HepG2 (cell line): Measurements from ENCODE around the gene E2F1. TPM values are rescaled to one million over a fixed set of nuclear protein-coding genes. Genes with fewer than 3 reads are reported as not detected.

Source experiments
- GPN1 ChIP-seq: sonication (generic); formaldehyde crosslinking; IDR thresholded peaks from 2 replicates; pipeline ENCODE4 v1.5.1; 2020; ENCODE audit warnings: missing genetic modification reagents, borderline replicate concordance
- HMGA1 ChIP-seq: sonication (generic); formaldehyde crosslinking; conservative IDR thresholded peaks from 2 replicates; pipeline ENCODE4 v1.4.0; 2020; ENCODE audit warnings: missing genetic modification reagents
- JUND ChIP-seq: sonication (generic); formaldehyde crosslinking; IDR thresholded peaks from 2 replicates; pipeline ENCODE4 v1.8.0; 2022; ENCODE audit warnings: mild to moderate bottlenecking, missing genetic modification reagents
- NBN ChIP-seq: fragments of 450-650 bp; conservative IDR thresholded peaks from 2 replicates; pipeline ENCODE4 v1.6.1; 2017
- NR2C2 ChIP-seq: sonication (generic); formaldehyde crosslinking; IDR thresholded peaks from 2 replicates; pipeline ENCODE4 v1.4.0; 2020; ENCODE audit warnings: missing genetic modification reagents, mild to moderate bottlenecking, moderate library complexity, borderline replicate concordance
- PHB2 ChIP-seq: fragments of 450-650 bp; IDR thresholded peaks from 2 replicates; pipeline ENCODE4 v1.6.1; 2018; ENCODE audit not compliant: partially characterized antibody
- SCMH1 ChIP-seq: sonication (generic); formaldehyde crosslinking; IDR thresholded peaks from 2 replicates; pipeline ENCODE4 v1.9.0; 2021; ENCODE audit warnings: missing genetic modification reagents, mild to moderate bottlenecking, borderline replicate concordance
- TSC22D2 ChIP-seq: sonication (generic); formaldehyde crosslinking; IDR thresholded peaks from 2 replicates; pipeline ENCODE4 v1.5.1; 2020; ENCODE audit warnings: missing genetic modification reagents, mild to moderate bottlenecking, borderline replicate concordance
- ZNF24 ChIP-seq: fragments of 450-650 bp; IDR thresholded peaks from 2 replicates; pipeline ENCODE4 v1.6.1; 2017; ENCODE audit warnings: antibody characterized with exemption, mild to moderate bottlenecking
- polyA plus RNA-seq, 8 experiments: library from polyadenylated mRNA; depleted of rRNA in 3 of 8; stranded (reverse) in 7 of 8; unstranded in 1 of 8; fragments of >200 nt; fragmentation: Illumina TruSeq in 4 of 8; extraction: Trizol in 4 of 8; gene quantifications; 2 replicates each; pipeline versions ENCODE4 v1.2.1 to v1.2.3, GENCODE V29; 2011 to 2016; ENCODE audit warnings: low read depth in 4 of 8, missing spikeins in 1 of 8, mixed read lengths in 1 of 8; ENCODE audit not compliant: insufficient read depth in 1 of 8
- total RNA-seq, 5 experiments: library from RNA; depleted of rRNA; stranded (reverse); fragments of >200 nt; fragmentation: Illumina TruSeq; extraction: Trizol; gene quantifications; 2 replicates each; pipeline ENCODE4 v1.2.3, GENCODE V29; 2016; ENCODE audit warnings: low read depth in 1 of 5
- TF ChIP-seq, protein P1 (sequence below): sonication (generic); formaldehyde crosslinking; IDR thresholded peaks from one replicate; pipeline ENCODE4 v1.5.1; 2020; ENCODE audit warnings: mild to moderate bottlenecking, missing genetic modification reagents; ENCODE audit errors: not compliant biosample characterization
- TF ChIP-seq, protein P2 (sequence below): sonication (generic); formaldehyde crosslinking; IDR thresholded peaks from 2 replicates; pipeline ENCODE4 v1.4.0; 2020; ENCODE audit warnings: mild to moderate bottlenecking, missing genetic modification reagents
- TF ChIP-seq, protein P3 (sequence below): sonication (generic); formaldehyde crosslinking; IDR thresholded peaks from 2 replicates; pipeline ENCODE4 v1.9.0; 2022; ENCODE audit warnings: low read depth, missing genetic modification reagents
- TF ChIP-seq, protein P4 (sequence below): sonication (generic); formaldehyde crosslinking; IDR thresholded peaks from 2 replicates; pipeline ENCODE4 v1.8.1; 2023; ENCODE audit warnings: mild to moderate bottlenecking, moderate library complexity, missing genetic modification reagents
- TF ChIP-seq, protein P5 (sequence below): sonication (generic); formaldehyde crosslinking; conservative IDR thresholded peaks from 2 replicates; pipeline ENCODE4 v1.4.0; 2020; ENCODE audit warnings: missing genetic modification reagents

The E2F1 gene
- total and polyA plus RNA-seq, 2 of the 13 experiments (the other 11 are each of a cell fraction or from before 2014, with no cell fraction given) = 25.5 to 39.4 TPM

GRCh38 chr20:33731693-33732165, 45.5 kb upstream of the E2F1 start, which contains the start of gene ZNF341 (continued):
- TF ChIP-seq, protein P1, sequence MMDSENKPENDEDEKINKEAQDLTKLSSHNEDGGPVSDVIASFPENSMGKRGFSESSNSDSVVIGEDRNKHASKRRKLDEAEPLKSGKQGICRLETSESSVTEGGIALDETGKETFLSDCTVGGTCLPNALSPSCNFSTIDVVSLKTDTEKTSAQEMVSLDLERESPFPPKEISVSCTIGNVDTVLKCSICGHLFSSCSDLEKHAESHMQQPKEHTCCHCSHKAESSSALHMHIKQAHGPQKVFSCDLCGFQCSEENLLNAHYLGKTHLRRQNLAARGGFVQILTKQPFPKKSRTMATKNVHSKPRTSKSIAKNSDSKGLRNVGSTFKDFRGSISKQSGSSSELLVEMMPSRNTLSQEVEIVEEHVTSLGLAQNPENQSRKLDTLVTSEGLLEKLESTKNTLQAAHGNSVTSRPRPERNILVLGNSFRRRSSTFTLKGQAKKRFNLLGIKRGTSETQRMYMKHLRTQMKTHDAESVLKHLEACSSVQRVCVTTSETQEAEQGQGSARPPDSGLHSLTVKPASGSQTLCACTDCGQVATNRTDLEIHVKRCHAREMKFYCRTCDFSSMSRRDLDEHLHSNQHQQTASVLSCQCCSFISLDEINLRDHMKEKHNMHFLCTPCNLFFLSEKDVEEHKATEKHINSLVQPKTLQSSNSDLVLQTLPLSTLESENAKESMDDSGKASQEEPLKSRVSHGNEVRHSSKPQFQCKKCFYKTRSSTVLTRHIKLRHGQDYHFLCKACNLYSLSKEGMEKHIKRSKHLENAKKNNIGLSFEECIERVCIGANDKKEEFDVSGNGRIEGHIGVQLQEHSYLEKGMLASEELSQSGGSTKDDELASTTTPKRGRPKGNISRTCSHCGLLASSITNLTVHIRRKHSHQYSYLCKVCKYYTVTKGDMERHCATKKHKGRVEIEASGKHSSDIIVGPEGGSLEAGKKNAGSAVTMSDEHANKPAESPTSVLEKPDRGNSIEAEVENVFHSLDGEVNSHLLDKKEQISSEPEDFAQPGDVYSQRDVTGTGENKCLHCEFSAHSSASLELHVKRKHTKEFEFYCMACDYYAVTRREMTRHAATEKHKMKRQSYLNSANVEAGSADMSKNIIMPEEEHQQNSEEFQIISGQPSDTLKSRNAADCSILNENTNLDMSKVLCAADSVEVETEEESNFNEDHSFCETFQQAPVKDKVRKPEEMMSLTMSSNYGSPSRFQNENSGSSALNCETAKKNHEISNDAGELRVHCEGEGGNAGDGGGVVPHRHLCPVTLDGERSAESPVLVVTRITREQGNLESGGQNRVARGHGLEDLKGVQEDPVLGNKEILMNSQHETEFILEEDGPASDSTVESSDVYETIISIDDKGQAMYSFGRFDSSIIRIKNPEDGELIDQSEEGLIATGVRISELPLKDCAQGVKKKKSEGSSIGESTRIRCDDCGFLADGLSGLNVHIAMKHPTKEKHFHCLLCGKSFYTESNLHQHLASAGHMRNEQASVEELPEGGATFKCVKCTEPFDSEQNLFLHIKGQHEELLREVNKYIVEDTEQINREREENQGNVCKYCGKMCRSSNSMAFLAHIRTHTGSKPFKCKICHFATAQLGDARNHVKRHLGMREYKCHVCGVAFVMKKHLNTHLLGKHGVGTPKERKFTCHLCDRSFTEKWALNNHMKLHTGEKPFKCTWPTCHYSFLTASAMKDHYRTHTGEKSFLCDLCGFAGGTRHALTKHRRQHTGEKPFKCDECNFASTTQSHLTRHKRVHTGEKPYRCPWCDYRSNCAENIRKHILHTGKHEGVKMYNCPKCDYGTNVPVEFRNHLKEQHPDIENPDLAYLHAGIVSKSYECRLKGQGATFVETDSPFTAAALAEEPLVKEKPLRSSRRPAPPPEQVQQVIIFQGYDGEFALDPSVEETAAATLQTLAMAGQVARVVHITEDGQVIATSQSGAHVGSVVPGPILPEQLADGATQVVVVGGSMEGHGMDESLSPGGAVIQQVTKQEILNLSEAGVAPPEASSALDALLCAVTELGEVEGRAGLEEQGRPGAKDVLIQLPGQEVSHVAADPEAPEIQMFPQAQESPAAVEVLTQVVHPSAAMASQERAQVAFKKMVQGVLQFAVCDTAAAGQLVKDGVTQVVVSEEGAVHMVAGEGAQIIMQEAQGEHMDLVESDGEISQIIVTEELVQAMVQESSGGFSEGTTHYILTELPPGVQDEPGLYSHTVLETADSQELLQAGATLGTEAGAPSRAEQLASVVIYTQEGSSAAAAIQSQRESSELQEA (CRISPR knock-in tag) = no peak
- no peak for TF ChIP-seq NR2C2
- TF ChIP-seq NBN = no peak
- 0 out of 2 replicates have a peak, but pooled peaks have one; percentile 1 for TF ChIP-seq JUND
- TF ChIP-seq, protein P2, sequence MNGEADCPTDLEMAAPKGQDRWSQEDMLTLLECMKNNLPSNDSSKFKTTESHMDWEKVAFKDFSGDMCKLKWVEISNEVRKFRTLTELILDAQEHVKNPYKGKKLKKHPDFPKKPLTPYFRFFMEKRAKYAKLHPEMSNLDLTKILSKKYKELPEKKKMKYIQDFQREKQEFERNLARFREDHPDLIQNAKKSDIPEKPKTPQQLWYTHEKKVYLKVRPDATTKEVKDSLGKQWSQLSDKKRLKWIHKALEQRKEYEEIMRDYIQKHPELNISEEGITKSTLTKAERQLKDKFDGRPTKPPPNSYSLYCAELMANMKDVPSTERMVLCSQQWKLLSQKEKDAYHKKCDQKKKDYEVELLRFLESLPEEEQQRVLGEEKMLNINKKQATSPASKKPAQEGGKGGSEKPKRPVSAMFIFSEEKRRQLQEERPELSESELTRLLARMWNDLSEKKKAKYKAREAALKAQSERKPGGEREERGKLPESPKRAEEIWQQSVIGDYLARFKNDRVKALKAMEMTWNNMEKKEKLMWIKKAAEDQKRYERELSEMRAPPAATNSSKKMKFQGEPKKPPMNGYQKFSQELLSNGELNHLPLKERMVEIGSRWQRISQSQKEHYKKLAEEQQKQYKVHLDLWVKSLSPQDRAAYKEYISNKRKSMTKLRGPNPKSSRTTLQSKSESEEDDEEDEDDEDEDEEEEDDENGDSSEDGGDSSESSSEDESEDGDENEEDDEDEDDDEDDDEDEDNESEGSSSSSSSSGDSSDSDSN (CRISPR knock-in tag) = peak; percentile 81; the same call in 1 of the 2 replicates
- TF ChIP-seq, protein P3, sequence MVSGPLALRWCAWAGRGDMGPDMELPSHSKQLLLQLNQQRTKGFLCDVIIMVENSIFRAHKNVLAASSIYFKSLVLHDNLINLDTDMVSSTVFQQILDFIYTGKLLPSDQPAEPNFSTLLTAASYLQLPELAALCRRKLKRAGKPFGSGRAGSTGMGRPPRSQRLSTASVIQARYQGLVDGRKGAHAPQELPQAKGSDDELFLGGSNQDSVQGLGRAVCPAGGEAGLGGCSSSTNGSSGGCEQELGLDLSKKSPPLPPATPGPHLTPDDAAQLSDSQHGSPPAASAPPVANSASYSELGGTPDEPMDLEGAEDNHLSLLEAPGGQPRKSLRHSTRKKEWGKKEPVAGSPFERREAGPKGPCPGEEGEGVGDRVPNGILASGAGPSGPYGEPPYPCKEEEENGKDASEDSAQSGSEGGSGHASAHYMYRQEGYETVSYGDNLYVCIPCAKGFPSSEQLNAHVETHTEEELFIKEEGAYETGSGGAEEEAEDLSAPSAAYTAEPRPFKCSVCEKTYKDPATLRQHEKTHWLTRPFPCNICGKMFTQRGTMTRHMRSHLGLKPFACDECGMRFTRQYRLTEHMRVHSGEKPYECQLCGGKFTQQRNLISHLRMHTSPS = peak; percentile 87
- TF ChIP-seq PHB2 = no peak
- TF ChIP-seq ZNF24 = no peak
- peak; percentile 57; the same call in 1 of the 2 replicates for TF ChIP-seq TSC22D2 (CRISPR knock-in tag)
- TF ChIP-seq, protein P4, sequence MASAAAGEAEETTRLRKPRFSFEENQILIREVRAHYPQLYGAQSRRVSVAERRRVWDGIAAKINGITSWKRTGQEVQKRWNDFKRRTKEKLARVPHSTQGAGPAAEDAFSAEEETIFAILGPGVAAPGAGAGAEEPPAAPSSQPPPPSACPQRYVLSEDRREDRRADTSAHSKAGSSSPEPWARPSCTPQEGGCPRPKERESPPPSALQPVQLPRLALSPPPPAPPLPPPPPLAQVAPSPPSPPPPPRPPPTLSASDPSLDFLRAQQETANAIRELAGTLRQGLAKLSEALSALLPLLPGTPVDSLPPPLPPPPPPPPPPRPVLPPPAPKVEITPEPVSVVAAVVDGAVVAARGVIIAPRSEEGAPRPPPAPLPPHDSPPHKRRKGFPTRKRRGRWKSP (CRISPR knock-in tag) = peak; percentile 76; the same call in 1 of the 2 replicates
- no peak for TF ChIP-seq SCMH1 (CRISPR knock-in tag)
- no peak for TF ChIP-seq GPN1 (CRISPR knock-in tag)
- TF ChIP-seq HMGA1 (CRISPR knock-in tag) = no peak
- TF ChIP-seq, protein P5, sequence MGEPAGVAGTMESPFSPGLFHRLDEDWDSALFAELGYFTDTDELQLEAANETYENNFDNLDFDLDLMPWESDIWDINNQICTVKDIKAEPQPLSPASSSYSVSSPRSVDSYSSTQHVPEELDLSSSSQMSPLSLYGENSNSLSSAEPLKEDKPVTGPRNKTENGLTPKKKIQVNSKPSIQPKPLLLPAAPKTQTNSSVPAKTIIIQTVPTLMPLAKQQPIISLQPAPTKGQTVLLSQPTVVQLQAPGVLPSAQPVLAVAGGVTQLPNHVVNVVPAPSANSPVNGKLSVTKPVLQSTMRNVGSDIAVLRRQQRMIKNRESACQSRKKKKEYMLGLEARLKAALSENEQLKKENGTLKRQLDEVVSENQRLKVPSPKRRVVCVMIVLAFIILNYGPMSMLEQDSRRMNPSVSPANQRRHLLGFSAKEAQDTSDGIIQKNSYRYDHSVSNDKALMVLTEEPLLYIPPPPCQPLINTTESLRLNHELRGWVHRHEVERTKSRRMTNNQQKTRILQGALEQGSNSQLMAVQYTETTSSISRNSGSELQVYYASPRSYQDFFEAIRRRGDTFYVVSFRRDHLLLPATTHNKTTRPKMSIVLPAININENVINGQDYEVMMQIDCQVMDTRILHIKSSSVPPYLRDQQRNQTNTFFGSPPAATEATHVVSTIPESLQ (CRISPR knock-in tag) = peak; percentile 77; the same call in 1 of the 2 replicates
